GM12878 (cell line): Measurements from ENCODE around the gene HHAT. TPM values are rescaled to one million over a fixed set of nuclear protein-coding genes. Genes with fewer than 3 reads are reported as not detected.

Source experiments
- ATAC-seq: fragments of 200-7000 bp; cut with Tn5 transposase; 3 replicates; pipeline ENCODE4 v1.9.1; 2020; ENCODE audit warnings: mild to moderate bottlenecking, moderate library complexity
- BruUV-seq: library from RNA; stranded (reverse); fragments of 400-500 nt; replicated peaks from 2 replicates; lab custom pipeline; 2021; lab: Mats Ljungman, UMichigan
- CTCF ChIA-PET: fragments of 300-600 bp; sonication (Branson Sonifier 250); formaldehyde crosslinking; extraction: SDS; loops from one replicate; lab custom pipeline; 2021; ENCODE audit warnings: inconsistent platforms; lab: Yijun Ruan, JAX
- POLR2A ChIA-PET: fragments of 350-600 bp; formaldehyde crosslinking; extraction: SDS; loops from one replicate; lab custom pipeline; 2021; ENCODE audit warnings: inconsistent platforms; lab: Charles Lee
- RAD21 ChIA-PET: fragments of 300-600 bp; sonication (Branson Sonifier 250); formaldehyde crosslinking; loops from one replicate; lab custom pipeline; 2023; ENCODE audit warnings: antibody characterized with exemption; ENCODE audit not compliant: unreplicated experiment; lab: Charles Lee
- SMC1A ChIA-PET: fragments of 300-600 bp; sonication (Branson Sonifier 250); formaldehyde crosslinking; loops from one replicate; lab custom pipeline; 2023; ENCODE audit not compliant: unreplicated experiment, uncharacterized antibody; lab: Charles Lee
- DNase-seq: peaks from one replicate; pipeline ENCODE4 v3.0.0-alpha.2; 2011; ENCODE audit warnings: low read depth, low spot score
- FAIRE-seq: peaks from 3 replicates; lab custom pipeline; 2011; peaks lifted over from hg19 to GRCh38; lab: Jason Lieb, UNC
- H2AFZ ChIP-seq: 2 replicates; pipeline ENCODE4 v1.6.0; 2011; ENCODE audit warnings: low read depth, low read length, control low read depth; ENCODE audit not compliant: control insufficient read depth
- H3K27ac ChIP-seq: 2 replicates; pipeline ENCODE4 v1.5.1; 2011; ENCODE audit warnings: control low read depth; ENCODE audit not compliant: control insufficient read depth, insufficient read depth
- H3K27me3 ChIP-seq, 2 experiments: replicated peaks in 1 of 2; 2 replicates each; pipeline versions ENCODE4 v1.6.0 to v1.6.1; 2011; ENCODE audit warnings: low read length in 1 of 2; ENCODE audit not compliant: control insufficient read depth in 2 of 2, insufficient read depth in 2 of 2
- H3K36me3 ChIP-seq, 2 experiments: 2 replicates each; pipeline ENCODE4 v1.5.1; 2011; ENCODE audit warnings: low read length in 1 of 2; ENCODE audit not compliant: control insufficient read depth in 2 of 2, insufficient read depth in 2 of 2
- H3K4me1 ChIP-seq: 2 replicates; pipeline ENCODE4 v1.6.1; 2011; ENCODE audit warnings: mild to moderate bottlenecking, low read length, moderate library complexity, mixed read lengths; ENCODE audit not compliant: control insufficient read depth, insufficient read depth
- H3K4me2 ChIP-seq: 2 replicates; pipeline ENCODE4 v1.6.0; 2011; ENCODE audit warnings: control low read depth; ENCODE audit not compliant: control insufficient read depth, insufficient read depth
- H3K4me3 ChIP-seq: fragments of 200-600 bp; sonication (generic); 2 replicates; pipeline ENCODE4 v1.5.1; 2016
- H3K79me2 ChIP-seq: 2 replicates; pipeline ENCODE4 v1.6.0; 2011; ENCODE audit warnings: low read length; ENCODE audit not compliant: control insufficient read depth, insufficient read depth
- H3K9ac ChIP-seq: 2 replicates; pipeline ENCODE4 v1.8.0; 2011; ENCODE audit warnings: low read length, control low read depth, mixed read lengths; ENCODE audit not compliant: control insufficient read depth, insufficient read depth
- H3K9me3 ChIP-seq: replicated peaks from 3 replicates; pipeline ENCODE4 v1.5.1; 2011; ENCODE audit warnings: mild to moderate bottlenecking, low read length; ENCODE audit not compliant: control insufficient read depth, insufficient read depth
- H4K20me1 ChIP-seq: 2 replicates; pipeline ENCODE4 v1.6.0; 2011; ENCODE audit not compliant: control insufficient read depth, insufficient read depth
- BRCA1 ChIP-seq: IDR thresholded peaks from 2 replicates; pipeline ENCODE4 v1.6.1; 2011; ENCODE audit warnings: low read depth, low read length, improper control_type of control experiment
- CHD1 ChIP-seq: IDR thresholded peaks from 2 replicates; pipeline ENCODE4 v1.6.1; 2012; ENCODE audit warnings: low read depth, low read length, improper control_type of control experiment
- EGR1 ChIP-seq, 2 experiments: IDR thresholded peaks; 1 replicate in 1 of 2; 2 replicates in 1 of 2; pipeline ENCODE4 v1.6.1; 2011 to 2012; ENCODE audit warnings: low read depth in 2 of 2, low read length in 2 of 2, borderline replicate concordance in 1 of 2, mild to moderate bottlenecking in 1 of 2, moderate library complexity in 1 of 2
- FOS ChIP-seq: IDR thresholded peaks from 3 replicates; pipeline ENCODE4 v1.6.1; 2011; ENCODE audit warnings: borderline replicate concordance; ENCODE audit not compliant: insufficient read length; ENCODE audit errors: extremely low read depth
- HCFC1 ChIP-seq: fragments of 150-350 bp; IDR thresholded peaks from 2 replicates; pipeline ENCODE4 v1.6.1; 2014; ENCODE audit warnings: low read length
- HDAC2 ChIP-seq: fragments of 200-600 bp; sonication (generic); IDR thresholded peaks from 2 replicates; pipeline ENCODE4 v1.6.1; 2017
- MEF2B ChIP-seq: fragments of 450-650 bp; IDR thresholded peaks from 2 replicates; pipeline ENCODE4 v1.6.1; 2018; ENCODE audit warnings: mild to moderate bottlenecking, moderate library complexity; ENCODE audit not compliant: partially characterized antibody, poor library complexity, severe bottlenecking
- MTA2 ChIP-seq: fragments of 450-650 bp; IDR thresholded peaks from 2 replicates; pipeline ENCODE4 v1.6.1; 2016; ENCODE audit warnings: low read depth, mild to moderate bottlenecking, moderate library complexity
- PAX8 ChIP-seq: fragments of 450-650 bp; IDR thresholded peaks from 2 replicates; pipeline ENCODE4 v1.6.1; 2017; ENCODE audit warnings: mild to moderate bottlenecking, moderate library complexity
- RB1 ChIP-seq: fragments of 450-650 bp; formaldehyde crosslinking; IDR thresholded peaks from 2 replicates; pipeline ENCODE4 v1.6.1; 2017; ENCODE audit warnings: mild to moderate bottlenecking, borderline replicate concordance
- TARDBP ChIP-seq: IDR thresholded peaks from 2 replicates; pipeline ENCODE4 v1.6.1; 2016; ENCODE audit warnings: borderline replicate concordance
- YY1 ChIP-seq: IDR thresholded peaks from 2 replicates; pipeline ENCODE4 v1.6.1; 2011; ENCODE audit warnings: low read depth, mild to moderate bottlenecking, low read length
- ZNF207 ChIP-seq: fragments of 450-650 bp; IDR thresholded peaks from 2 replicates; pipeline ENCODE4 v1.6.1; 2014; ENCODE audit warnings: antibody characterized with exemption, mild to moderate bottlenecking, borderline replicate concordance
- WGBS: methylation state at CpG from one replicate; pipeline ENCODE4 v1.1.6; 2016; ENCODE audit warnings: low lambda C conversion rate; ENCODE audit not compliant: insufficient replicate concordance, insufficient coverage; ENCODE audit errors: missing lambda C conversion rate; 5-methylcytosine and 5-hydroxymethylcytosine counted together
- in situ Hi-C: fragments of 300-500 bp; cut with MboI; formaldehyde crosslinking; loops from 9 replicates; pipeline ENCODE4 v1.14.3; 2018; ENCODE audit warnings: mixed read lengths
- intact Hi-C: fragments of 100-400 bp; cut with micrococcal nuclease; formaldehyde crosslinking; loops from one replicate; pipeline ENCODE4 v1.14.2; 2022; ENCODE audit not compliant: unreplicated experiment
- polyA plus RNA-seq, 11 experiments: library from polyadenylated mRNA; depleted of rRNA in 4 of 11; unstranded in 6 of 11; stranded (reverse) in 5 of 11; fragments of >200 nt; fragmentation: Nextera tagmentation in 4 of 11; fragmentation: Illumina TruSeq in 1 of 11; extraction: Ambion mirVana in 4 of 11; extraction: Trizol in 1 of 11; gene quantifications; 1 replicate in 1 of 11; 2 replicates in 10 of 11; pipeline versions ENCODE4 v1.2.1 to v1.2.3, GENCODE V29; 2011 to 2016; ENCODE audit warnings: inconsistent platforms in 2 of 11, missing spikeins in 2 of 11, low read depth in 1 of 11
- total RNA-seq, 4 experiments: library from RNA; depleted of rRNA in 3 of 4; stranded (reverse); fragments of >200 nt in 3 of 4; fragmentation: Illumina TruSeq in 1 of 4; extraction: Trizol in 1 of 4; gene quantifications; 2 replicates each; pipeline versions ENCODE4 v1.2.1 to v1.2.3, GENCODE V29; 2013 to 2021

The HHAT gene
- total and polyA plus RNA-seq, 10 of the 15 experiments (the other 5 are each of a cell fraction or from before 2014, with no cell fraction given): 1.2 to 37.6 (median 2.6) TPM

DNA sequence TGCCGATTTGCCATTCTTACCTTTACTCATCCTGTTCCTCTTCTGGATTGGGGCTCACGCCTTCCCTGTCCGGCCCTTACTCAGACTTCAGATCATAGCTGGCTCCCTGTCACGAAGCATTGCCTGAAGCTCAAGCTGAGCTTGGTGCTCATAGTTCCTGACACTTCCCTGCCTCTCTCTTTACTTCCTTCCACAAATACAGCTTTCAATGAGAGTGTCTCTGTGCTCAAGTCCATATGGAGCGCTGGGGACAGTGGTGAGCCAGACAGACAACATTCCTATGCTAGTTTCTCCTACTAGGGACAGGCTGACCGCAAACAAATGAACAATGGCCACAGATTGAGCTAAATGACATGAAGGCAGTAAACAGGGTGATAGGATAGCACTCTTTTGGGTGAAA, 38.1 kb downstream of the HHAT start:
- Histone ChIP-seq H3K36me3 (no peaks in the 10 kb centered on the region), H3K9ac (no peak overlapping the region), H3K4me2 (no peak overlapping the region), H4K20me1 (no peaks in the 10 kb centered on the region), H3K4me1 (no peaks in the 10 kb centered on the region), H3K9me3 (no peaks in the 10 kb centered on the region), H3K4me3 (no peak overlapping the region), H3K27ac (no peak overlapping the region), H3K27me3 (no peaks in the 10 kb centered on the region), H3K79me2 (no peaks in the 10 kb centered on the region), H2AFZ (no peak overlapping the region)
- no TSS peak for BruUV-seq
- ATAC-seq: no peak
- intact Hi-C loops: no loop called here
- TF ChIP-seq HDAC2 (no peak), MTA2 (no peak), YY1 (no peak), BRCA1 (no peak), FOS (no peak), ZNF207 (no peak), MEF2B (no peak), TARDBP (no peak), RB1 (no peak), EGR1 (IDR thresholded peaks at IDR 0.05; ENCODE audit: borderline replicate concordance in 1 of 2, low read depth in 2 of 2, low read length in 2 of 2) (no peak), CHD1 (no peak), HCFC1 (no peak), PAX8 (no peak)
- 76% methylated on average over 6 of the region's 6 CpGs for WGBS
- FAIRE-seq: no peak
- DNase-seq: no peak
- in situ Hi-C loops: no loop called here
- SMC1A ChIA-PET: interaction anchor here (0.9 to 12.2 kb wide), 5 partner anchors 7 to 37 kb away, joined by 3 to 286 read pairs (median 5); no protein-coding TSS in a partner anchor
- POLR2A ChIA-PET: no interaction called here
- CTCF ChIA-PET: interaction anchor here (1.5 to 13.8 kb wide), 3 partner anchors 12 to 35 kb away, joined by 3 to 290 read pairs (median 6); no protein-coding TSS in a partner anchor
- RAD21 ChIA-PET: interaction anchor here (0.9 to 10.5 kb wide), 3 partner anchors 11 to 34 kb away, joined by 3 to 181 read pairs (median 5); no protein-coding TSS in a partner anchor
